Smooth muscle cell (in vitro differentiated cells): ENCODE results near the gene CAPN1. TPM values are rescaled to one million over a fixed set of nuclear protein-coding genes. Genes with fewer than 3 reads are reported as not detected.

ENCODE experiments used
- DNase-seq: peaks from one replicate; lab custom pipeline; 2025; ENCODE audit not compliant: unreplicated experiment; lab: John Stamatoyannopoulos, UW
- H2AFZ ChIP-seq: fragments of 200-600 bp; sonication (generic); 2 replicates; pipeline ENCODE4 v1.6.0; 2016; ENCODE audit warnings: antibody characterized with exemption, low read depth, mild to moderate bottlenecking
- H3F3A ChIP-seq: fragments of 200-600 bp; sonication (generic); 2 replicates; pipeline ENCODE4 v1.6.0; 2017; ENCODE audit warnings: antibody characterized with exemption, low read depth
- H3K27ac ChIP-seq: fragments of 200-600 bp; sonication (generic); 2 replicates; pipeline ENCODE4 v1.5.1; 2016; ENCODE audit warnings: low read depth, mild to moderate bottlenecking
- H3K27me3 ChIP-seq: fragments of 200-600 bp; sonication (generic); 2 replicates; pipeline ENCODE4 v1.6.1; 2016; ENCODE audit warnings: low read depth, mild to moderate bottlenecking
- H3K36me3 ChIP-seq: fragments of 200-600 bp; sonication (generic); 2 replicates; pipeline ENCODE4 v1.5.1; 2016; ENCODE audit warnings: low read depth
- H3K4me1 ChIP-seq: fragments of 200-600 bp; sonication (generic); 2 replicates; pipeline ENCODE4 v1.5.1; 2016; ENCODE audit warnings: low read depth
- H3K4me2 ChIP-seq: fragments of 200-600 bp; sonication (generic); 2 replicates; pipeline ENCODE4 v1.6.0; 2016; ENCODE audit warnings: mild to moderate bottlenecking
- H3K4me3 ChIP-seq: fragments of 200-600 bp; sonication (generic); 2 replicates; pipeline ENCODE4 v1.5.1; 2016; ENCODE audit warnings: mild to moderate bottlenecking
- H3K79me2 ChIP-seq: fragments of 200-600 bp; sonication (generic); 2 replicates; pipeline ENCODE4 v1.6.0; 2016; ENCODE audit warnings: low read depth, mild to moderate bottlenecking
- H3K9ac ChIP-seq: fragments of 200-600 bp; sonication (generic); 2 replicates; pipeline ENCODE4 v1.6.0; 2016; ENCODE audit warnings: low read depth
- H3K9me3 ChIP-seq: fragments of 200-600 bp; sonication (generic); replicated peaks from 2 replicates; pipeline ENCODE4 v1.5.1; 2016; ENCODE audit warnings: low read depth
- H4K20me1 ChIP-seq: fragments of 200-600 bp; sonication (generic); 2 replicates; pipeline ENCODE4 v1.6.0; 2016; ENCODE audit warnings: low read depth
- WGBS: methylation state at CpG from one replicate; pipeline ENCODE4 v1.1.7; 2016; ENCODE audit warnings: low lambda C conversion rate; 5-methylcytosine and 5-hydroxymethylcytosine counted together
- polyA plus RNA-seq: library from polyadenylated mRNA; unstranded; fragments of >200 nt; fragmentation: Nextera tagmentation; extraction: Ambion mirVana; gene quantifications from 2 replicates; pipeline ENCODE4 v1.2.1, GENCODE V29; 2016
- total RNA-seq: library from RNA; depleted of rRNA; stranded (reverse); fragments of >200 nt; gene quantifications from 2 replicates; pipeline ENCODE4 v1.2.3, GENCODE V29; 2014
- TF ChIP-seq, protein P1 (sequence below): fragments of 200-600 bp; sonication (generic); IDR thresholded peaks from 2 replicates; pipeline ENCODE4 v1.5.1; 2017; ENCODE audit warnings: borderline replicate concordance, mild to moderate bottlenecking, antibody characterized with exemption; ENCODE audit not compliant: insufficient read depth, poor library complexity, severe bottlenecking

The CAPN1 gene
- total and polyA plus RNA-seq, 2 experiments from 2014 or later = 109 to 126 TPM

DNA sequence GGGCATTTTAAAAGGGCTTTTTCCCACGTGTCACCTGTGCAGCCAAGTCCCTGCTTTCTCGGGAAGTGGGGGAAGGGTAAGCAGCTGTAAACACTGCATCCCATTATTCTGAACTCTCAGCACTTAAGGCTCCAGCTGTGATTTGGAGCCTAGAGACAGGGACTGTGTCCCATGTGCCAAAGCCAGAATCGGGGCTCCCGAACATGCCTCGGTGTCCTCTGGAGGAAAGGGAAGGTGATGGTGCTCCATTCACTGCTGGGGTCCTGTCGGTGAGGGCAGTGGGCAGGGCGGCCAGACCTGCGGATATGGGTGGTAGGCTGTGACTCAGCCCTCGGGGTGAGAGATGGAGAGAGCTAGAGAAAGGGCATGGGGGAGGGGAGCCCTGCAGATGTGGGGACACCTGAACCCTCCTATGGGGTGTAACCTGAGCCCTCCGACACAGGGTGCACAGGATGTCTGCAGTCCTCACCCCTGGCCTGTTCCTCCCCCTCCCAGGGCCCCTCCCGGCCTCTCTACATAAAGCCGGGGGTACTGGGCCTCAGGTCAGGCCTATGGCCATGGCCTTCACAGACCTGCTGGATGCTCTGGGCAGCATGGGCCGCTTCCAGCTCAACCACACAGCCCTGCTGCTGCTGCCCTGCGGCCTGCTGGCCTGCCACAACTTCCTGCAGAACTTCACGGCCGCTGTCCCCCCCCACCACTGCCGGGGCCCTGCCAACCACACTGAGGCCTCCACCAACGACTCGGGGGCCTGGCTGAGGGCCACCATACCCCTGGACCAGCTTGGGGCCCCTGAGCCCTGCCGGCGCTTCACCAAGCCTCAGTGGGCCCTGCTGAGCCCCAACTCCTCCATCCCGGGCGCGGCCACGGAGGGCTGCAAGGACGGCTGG lies 31.8 kb downstream of the CAPN1 start:
- Histone ChIP-seq H3K4me3 (no peak overlapping the region), H3K4me2 (no peak overlapping the region), H3K27ac (no peak overlapping the region), H3K9ac (no peak overlapping the region), H2AFZ (no peak overlapping the region), H3K79me2 (no peaks in the 10 kb centered on the region), H3K27me3 (no peaks in the 10 kb centered on the region), H4K20me1 (no peaks in the 10 kb centered on the region), H3K4me1 (no peaks in the 10 kb centered on the region), H3F3A (no peaks in the 10 kb centered on the region), H3K36me3 (no peaks in the 10 kb centered on the region), H3K9me3 (no peaks in the 10 kb centered on the region)
- WGBS = 80% methylated on average over 23 of the region's 26 CpGs
- DNase-seq = no peak
- TF ChIP-seq, protein P1, sequence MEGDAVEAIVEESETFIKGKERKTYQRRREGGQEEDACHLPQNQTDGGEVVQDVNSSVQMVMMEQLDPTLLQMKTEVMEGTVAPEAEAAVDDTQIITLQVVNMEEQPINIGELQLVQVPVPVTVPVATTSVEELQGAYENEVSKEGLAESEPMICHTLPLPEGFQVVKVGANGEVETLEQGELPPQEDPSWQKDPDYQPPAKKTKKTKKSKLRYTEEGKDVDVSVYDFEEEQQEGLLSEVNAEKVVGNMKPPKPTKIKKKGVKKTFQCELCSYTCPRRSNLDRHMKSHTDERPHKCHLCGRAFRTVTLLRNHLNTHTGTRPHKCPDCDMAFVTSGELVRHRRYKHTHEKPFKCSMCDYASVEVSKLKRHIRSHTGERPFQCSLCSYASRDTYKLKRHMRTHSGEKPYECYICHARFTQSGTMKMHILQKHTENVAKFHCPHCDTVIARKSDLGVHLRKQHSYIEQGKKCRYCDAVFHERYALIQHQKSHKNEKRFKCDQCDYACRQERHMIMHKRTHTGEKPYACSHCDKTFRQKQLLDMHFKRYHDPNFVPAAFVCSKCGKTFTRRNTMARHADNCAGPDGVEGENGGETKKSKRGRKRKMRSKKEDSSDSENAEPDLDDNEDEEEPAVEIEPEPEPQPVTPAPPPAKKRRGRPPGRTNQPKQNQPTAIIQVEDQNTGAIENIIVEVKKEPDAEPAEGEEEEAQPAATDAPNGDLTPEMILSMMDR = no peak

DNA sequence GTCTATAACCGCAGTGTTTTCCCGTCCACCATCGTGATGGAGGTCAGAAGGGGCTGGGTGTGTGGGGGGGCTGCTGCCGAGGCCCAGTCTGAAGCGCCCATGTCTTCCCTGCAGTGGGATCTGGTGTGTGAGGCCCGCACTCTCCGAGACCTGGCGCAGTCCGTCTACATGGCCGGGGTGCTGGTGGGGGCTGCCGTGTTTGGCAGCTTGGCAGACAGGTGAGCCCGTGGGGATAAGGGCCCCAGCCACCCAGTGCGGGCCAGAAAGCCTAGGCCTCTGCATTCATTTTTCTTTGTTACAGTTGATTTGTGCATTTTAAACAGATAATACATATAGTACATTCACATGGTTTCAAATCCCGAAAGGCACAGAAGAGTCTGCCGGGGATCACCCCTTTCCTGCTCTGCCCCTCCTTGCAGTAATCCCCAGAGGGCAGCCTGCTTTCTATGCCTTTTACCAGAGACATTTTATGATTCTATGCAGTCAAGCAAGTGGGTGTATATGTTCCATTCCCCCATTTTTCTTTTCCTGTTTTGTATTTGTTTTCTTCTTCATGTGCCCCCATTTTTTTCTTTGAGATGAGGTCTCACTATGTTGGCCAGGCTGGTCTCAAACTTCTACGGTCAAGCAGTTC lies 32.6 kb downstream of the CAPN1 start:
- Histone ChIP-seq H4K20me1 (no peaks in the 10 kb centered on the region), H3K27ac (no peak overlapping the region), H3F3A (no peaks in the 10 kb centered on the region), H3K27me3 (no peaks in the 10 kb centered on the region), H3K79me2 (no peaks in the 10 kb centered on the region), H3K9me3 (no peaks in the 10 kb centered on the region), H3K4me2 (no peak overlapping the region), H3K36me3 (no peaks in the 10 kb centered on the region), H3K9ac (no peak overlapping the region), H2AFZ (no peak overlapping the region), H3K4me1 (no peaks in the 10 kb centered on the region), H3K4me3 (no peak overlapping the region)
- DNase-seq = no peak
- WGBS = 90% methylated on average over 16 of the region's 16 CpGs
- TF ChIP-seq, protein P1 = no peak

DNA sequence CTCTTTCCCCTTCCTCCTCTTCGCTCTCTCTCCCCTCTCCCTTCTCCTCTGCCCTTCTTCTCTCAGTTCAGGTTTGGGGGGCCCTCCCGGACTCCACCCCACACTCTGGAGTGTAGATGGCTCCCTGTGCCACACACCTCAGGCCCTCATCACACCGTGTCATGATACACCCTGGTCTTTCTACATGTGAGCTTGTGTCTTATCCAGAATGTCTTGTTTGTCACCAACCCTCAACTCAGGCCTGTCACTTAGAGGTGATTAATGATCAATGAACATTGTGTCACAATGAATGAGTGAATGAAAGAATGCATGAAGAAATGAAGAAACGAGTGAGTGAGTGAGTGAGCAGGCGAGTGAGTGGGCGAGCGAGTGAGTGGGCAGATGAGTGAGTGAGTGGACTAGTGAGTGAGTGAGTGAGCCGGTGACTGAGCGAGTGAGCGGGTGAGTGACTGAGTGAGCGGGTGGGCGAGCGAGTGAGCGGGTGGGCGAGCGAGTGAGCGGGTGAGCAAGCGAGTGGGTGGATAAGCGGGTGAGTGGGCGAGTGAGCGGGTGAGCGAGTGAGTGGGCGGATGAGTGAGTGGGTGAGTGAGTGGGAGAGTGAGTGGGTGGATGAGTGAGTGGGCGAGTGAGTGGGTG lies 33.8 kb downstream of the CAPN1 start:
- no peak overlapping the region for H3K4me2 ChIP-seq
- no peak overlapping the region for H3K27ac ChIP-seq
- no peak overlapping the region for H3K9ac ChIP-seq
- H2AFZ ChIP-seq = no peak overlapping the region
- DNase-seq = no peak
- no peaks in the 10 kb centered on the region for H3K79me2 ChIP-seq
- TF ChIP-seq, protein P1 = no peak
- H3K27me3 ChIP-seq = no peaks in the 10 kb centered on the region
- no peaks in the 10 kb centered on the region for H3F3A ChIP-seq
- H3K4me3 ChIP-seq = no peak overlapping the region
- H3K36me3 ChIP-seq = no peaks in the 10 kb centered on the region
- no peaks in the 10 kb centered on the region for H3K4me1 ChIP-seq
- H4K20me1 ChIP-seq = no peaks in the 10 kb centered on the region
- WGBS = 87% methylated on average over 14 of the region's 24 CpGs
- no peaks in the 10 kb centered on the region for H3K9me3 ChIP-seq
